Body of pancreas (tissue), 4 donors: ENCODE results near the gene FGF12. TPM values are rescaled to one million over a fixed set of nuclear protein-coding genes. Genes with fewer than 3 reads are reported as not detected.

Experiments used
- ATAC-seq: fragments of 150-250 bp; one replicate; pipeline ENCODE4 v1.9.1; 2016
- DNase-seq, 4 donors: peaks; one replicate each; pipeline ENCODE4 v3.0.0-alpha.2; 2019
- H3K27ac ChIP-seq, 4 donors: fragments of 200-600 bp; sonication (generic); 1 replicate in 3 of 4; 2 replicates in 1 of 4; pipeline versions ENCODE4 v1.5.1 to v1.6.1; 2016 to 2019; ENCODE audit warnings: mild to moderate bottlenecking in 1 of 4, mixed read lengths in 1 of 4, moderate library complexity in 1 of 4
- H3K27me3 ChIP-seq, 2 donors: fragments of 200-600 bp; sonication (generic); one replicate each; pipeline ENCODE4 v1.6.0; 2016; ENCODE audit warnings: mild to moderate bottlenecking in 1 of 2
- H3K36me3 ChIP-seq, 2 donors: fragments of 200-600 bp; sonication (generic); replicated peaks in 1 of 2; 2 replicates each; pipeline ENCODE4 v1.5.1; 2016; ENCODE audit warnings: low read depth in 2 of 2; ENCODE audit not compliant: insufficient read depth in 1 of 2
- H3K4me1 ChIP-seq: fragments of 200-600 bp; sonication (generic); one replicate; pipeline ENCODE4 v1.6.0; 2016
- H3K4me3 ChIP-seq, 2 donors: fragments of 200-600 bp; sonication (generic); 1 replicate in 1 of 2; 2 replicates in 1 of 2; pipeline ENCODE4 v1.5.1; 2016 to 2019
- H3K9me3 ChIP-seq, 3 donors: fragments of 200-600 bp; sonication (generic); 1 replicate in 2 of 3; 2 replicates in 1 of 3; pipeline ENCODE4 v1.5.1; 2016
- POLR2A ChIP-seq, 3 donors: fragments of 450-650 bp; IDR thresholded peaks; one replicate each; pipeline ENCODE4 v1.6.1; 2016; ENCODE audit warnings: antibody characterized with exemption in 3 of 3, mild to moderate bottlenecking in 2 of 3
- WGBS, 2 donors: methylation state at CpG; one replicate each; pipeline ENCODE4 v1.1.5; 2017; 5-methylcytosine and 5-hydroxymethylcytosine counted together
- intact Hi-C: fragments of 100-400 bp; cut with DNase I; formaldehyde crosslinking; loops from one replicate; pipeline ENCODE4 v1.15.1; 2023
- total RNA-seq, 2 donors: library from RNA; depleted of rRNA; stranded (reverse); fragments of >200 nt; gene quantifications; one replicate each; pipeline ENCODE4 v1.1.0, GENCODE V29; 2016
- TF ChIP-seq, protein P1 (sequence below), 7 experiments: fragments of 450-650 bp in 4 of 7; fragments of 200-600 bp in 3 of 7; sonication (generic) in 3 of 7; IDR thresholded peaks; one replicate each; pipeline ENCODE4 v1.5.1; 2016 to 2019; ENCODE audit warnings: antibody characterized with exemption in 7 of 7

The FGF12 gene
- total RNA-seq, 2 donors from 2014 or later = 0.99 to 2.3 TPM

DNA sequence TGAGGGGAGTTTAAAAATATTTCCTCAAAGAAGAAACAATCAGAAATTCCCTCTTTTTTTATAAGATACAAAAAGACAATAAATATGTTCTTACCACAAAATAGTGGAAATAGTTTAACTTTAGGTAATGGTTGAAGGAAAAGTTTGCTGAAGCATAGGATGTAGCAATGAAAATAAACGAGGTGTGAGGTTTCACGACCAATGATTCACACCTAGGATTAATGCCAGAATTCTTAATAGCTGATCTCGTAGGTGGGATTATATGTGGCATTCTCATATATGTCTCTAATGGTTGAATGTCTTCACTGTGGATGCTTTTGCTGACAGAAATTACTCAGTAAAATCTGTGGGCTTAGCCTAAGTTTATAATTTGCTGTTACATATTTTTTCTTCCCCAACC lies 467.7 kb downstream of the FGF12 start:
- intact Hi-C loops = no loop called here
- no peak overlapping the region for H3K4me3 ChIP-seq
- no peak overlapping the region for H3K27ac ChIP-seq
- no peak for TF ChIP-seq POLR2A (IDR thresholded peaks at IDR 0.05)
- TF ChIP-seq, protein P1, sequence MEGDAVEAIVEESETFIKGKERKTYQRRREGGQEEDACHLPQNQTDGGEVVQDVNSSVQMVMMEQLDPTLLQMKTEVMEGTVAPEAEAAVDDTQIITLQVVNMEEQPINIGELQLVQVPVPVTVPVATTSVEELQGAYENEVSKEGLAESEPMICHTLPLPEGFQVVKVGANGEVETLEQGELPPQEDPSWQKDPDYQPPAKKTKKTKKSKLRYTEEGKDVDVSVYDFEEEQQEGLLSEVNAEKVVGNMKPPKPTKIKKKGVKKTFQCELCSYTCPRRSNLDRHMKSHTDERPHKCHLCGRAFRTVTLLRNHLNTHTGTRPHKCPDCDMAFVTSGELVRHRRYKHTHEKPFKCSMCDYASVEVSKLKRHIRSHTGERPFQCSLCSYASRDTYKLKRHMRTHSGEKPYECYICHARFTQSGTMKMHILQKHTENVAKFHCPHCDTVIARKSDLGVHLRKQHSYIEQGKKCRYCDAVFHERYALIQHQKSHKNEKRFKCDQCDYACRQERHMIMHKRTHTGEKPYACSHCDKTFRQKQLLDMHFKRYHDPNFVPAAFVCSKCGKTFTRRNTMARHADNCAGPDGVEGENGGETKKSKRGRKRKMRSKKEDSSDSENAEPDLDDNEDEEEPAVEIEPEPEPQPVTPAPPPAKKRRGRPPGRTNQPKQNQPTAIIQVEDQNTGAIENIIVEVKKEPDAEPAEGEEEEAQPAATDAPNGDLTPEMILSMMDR (IDR thresholded peaks at IDR 0.05) = no peak
- H3K27me3 ChIP-seq = no peaks in the 10 kb centered on the region
- H3K9me3 ChIP-seq = no peaks in the 10 kb centered on the region
- no peaks in the 10 kb centered on the region for H3K36me3 ChIP-seq
- ATAC-seq = no peak
- no peak for DNase-seq
- H3K4me1 ChIP-seq = no peaks in the 10 kb centered on the region
- WGBS, 2 donors = 72% methylated on average over 3 of the region's 3 CpGs

- ATAC-seq (no peak), DNase-seq (no peak)
- Histone ChIP-seq H3K9me3 (no peaks in the 10 kb centered on the region), H3K27ac (no peak overlapping the region), H3K4me1 (no peaks in the 10 kb centered on the region), H3K36me3 (no peaks in the 10 kb centered on the region), H3K4me3 (no peak overlapping the region), H3K27me3 (no peaks in the 10 kb centered on the region)
- TF ChIP-seq POLR2A (IDR thresholded peaks at IDR 0.05) = no peak
- TF ChIP-seq, protein P1 (IDR thresholded peaks at IDR 0.05) = no peak
- intact Hi-C loops = no loop called here
- WGBS, 2 donors = 70 to 85% methylated on average over 6 of the region's 6 CpGs
These were observed 468.6 kb downstream of the FGF12 start for GRCh38 chr3:192258721-192259120.

DNA sequence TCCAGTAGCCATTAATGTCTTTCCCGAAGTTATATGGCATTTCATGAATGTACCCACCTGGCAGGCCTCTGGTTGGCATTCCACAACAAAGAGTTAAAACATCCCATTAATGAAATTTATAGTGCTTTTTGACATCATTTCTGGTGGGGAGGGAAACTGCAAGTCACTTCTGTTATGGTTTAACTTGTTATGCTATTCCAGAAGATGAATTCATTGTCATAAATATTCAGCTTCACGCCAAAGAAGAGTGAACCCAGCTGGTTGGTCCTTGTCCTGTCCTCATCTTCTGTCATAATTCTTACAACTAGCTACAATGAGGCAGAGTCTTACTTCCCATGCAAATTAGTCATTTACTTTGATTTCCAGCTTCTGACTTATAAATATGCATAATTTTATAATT lies 471.5 kb downstream of the FGF12 start:
- no peak overlapping the region for H3K4me3 ChIP-seq
- H3K27me3 ChIP-seq = no peaks in the 10 kb centered on the region
- no peaks in the 10 kb centered on the region for H3K9me3 ChIP-seq
- no peaks in the 10 kb centered on the region for H3K36me3 ChIP-seq
- 75 to 85% methylated on average over 2 of the region's 2 CpGs for WGBS, 2 donors
- ATAC-seq (no peak), DNase-seq (no peak)
- no peak overlapping the region for H3K27ac ChIP-seq
- no peaks in the 10 kb centered on the region for H3K4me1 ChIP-seq
- intact Hi-C loops = no loop called here
- TF ChIP-seq POLR2A (IDR thresholded peaks at IDR 0.05) = no peak
- TF ChIP-seq, protein P1 (IDR thresholded peaks at IDR 0.05) = no peak

DNA sequence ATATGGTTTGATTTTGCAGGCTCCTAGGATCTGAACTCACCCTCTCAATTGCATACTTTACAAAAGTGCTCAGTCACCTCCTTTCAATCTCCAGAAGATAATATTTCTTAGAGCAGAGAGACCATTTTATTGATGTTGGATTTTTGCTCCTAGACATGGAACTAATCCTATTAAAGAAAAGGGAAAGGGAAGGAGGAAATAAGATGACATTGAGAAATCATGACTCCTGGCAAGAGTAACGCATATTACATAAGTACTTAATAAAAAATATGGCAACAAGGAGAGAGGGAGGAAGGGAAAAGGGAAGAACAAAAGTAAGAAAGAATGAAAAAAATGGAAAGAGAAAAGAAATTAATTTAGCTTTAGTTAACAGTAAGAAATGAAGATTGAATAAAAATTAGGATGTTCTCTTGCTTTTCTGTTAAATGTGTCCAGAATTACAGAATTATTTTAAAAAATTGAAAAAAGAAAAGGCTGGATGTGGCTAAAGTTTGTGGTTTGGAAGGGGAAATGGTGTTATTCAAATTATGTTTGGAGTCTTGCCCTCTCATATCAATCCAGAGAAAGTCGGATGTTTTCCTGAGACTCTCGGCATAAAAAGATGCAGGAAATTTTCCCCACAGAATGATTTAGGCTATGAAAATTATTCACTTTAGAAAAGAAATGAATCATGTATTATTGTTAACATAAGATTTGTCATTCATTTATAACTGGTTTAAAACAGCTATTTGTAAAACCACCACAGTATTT lies 474.0 kb downstream of the FGF12 start:
- H3K4me1 ChIP-seq = no peaks in the 10 kb centered on the region
- H3K27ac ChIP-seq = no peak overlapping the region
- no peaks in the 10 kb centered on the region for H3K9me3 ChIP-seq
- no peak for DNase-seq
- no peaks in the 10 kb centered on the region for H3K36me3 ChIP-seq
- H3K4me3 ChIP-seq = no peak overlapping the region
- TF ChIP-seq, protein P1 (IDR thresholded peaks at IDR 0.05) = no peak
- TF ChIP-seq POLR2A (IDR thresholded peaks at IDR 0.05) = no peak
- intact Hi-C loops = no loop called here
- ATAC-seq = no peak
- WGBS, 2 donors = 65 to 77% methylated on average over 3 of the region's 3 CpGs
- no peaks in the 10 kb centered on the region for H3K27me3 ChIP-seq

GRCh38 chr3:192249516-192249915 lies 477.8 kb downstream of the FGF12 start:
- Histone ChIP-seq H3K9me3 (no peaks in the 10 kb centered on the region), H3K27me3 (no peaks in the 10 kb centered on the region), H3K27ac (no peak overlapping the region), H3K4me1 (no peaks in the 10 kb centered on the region), H3K4me3 (no peak overlapping the region), H3K36me3 (no peaks in the 10 kb centered on the region)
- DNase-seq = no peak
- no peak for ATAC-seq
- TF ChIP-seq POLR2A (IDR thresholded peaks at IDR 0.05) = no peak
- TF ChIP-seq, protein P1 (IDR thresholded peaks at IDR 0.05) = no peak
- intact Hi-C loops = no loop called here
- 60% methylated on average over 3 of the region's 3 CpGs for WGBS, 2 donors
